Measurements from ENCODE around the gene MPZL2. TPM values are rescaled to one million over a fixed set of nuclear protein-coding genes. Genes with fewer than 3 reads are reported as not detected.

The MPZL2 gene
- total RNA-seq, 1 experiment from 2014 or later, result 69.9 TPM

DNA sequence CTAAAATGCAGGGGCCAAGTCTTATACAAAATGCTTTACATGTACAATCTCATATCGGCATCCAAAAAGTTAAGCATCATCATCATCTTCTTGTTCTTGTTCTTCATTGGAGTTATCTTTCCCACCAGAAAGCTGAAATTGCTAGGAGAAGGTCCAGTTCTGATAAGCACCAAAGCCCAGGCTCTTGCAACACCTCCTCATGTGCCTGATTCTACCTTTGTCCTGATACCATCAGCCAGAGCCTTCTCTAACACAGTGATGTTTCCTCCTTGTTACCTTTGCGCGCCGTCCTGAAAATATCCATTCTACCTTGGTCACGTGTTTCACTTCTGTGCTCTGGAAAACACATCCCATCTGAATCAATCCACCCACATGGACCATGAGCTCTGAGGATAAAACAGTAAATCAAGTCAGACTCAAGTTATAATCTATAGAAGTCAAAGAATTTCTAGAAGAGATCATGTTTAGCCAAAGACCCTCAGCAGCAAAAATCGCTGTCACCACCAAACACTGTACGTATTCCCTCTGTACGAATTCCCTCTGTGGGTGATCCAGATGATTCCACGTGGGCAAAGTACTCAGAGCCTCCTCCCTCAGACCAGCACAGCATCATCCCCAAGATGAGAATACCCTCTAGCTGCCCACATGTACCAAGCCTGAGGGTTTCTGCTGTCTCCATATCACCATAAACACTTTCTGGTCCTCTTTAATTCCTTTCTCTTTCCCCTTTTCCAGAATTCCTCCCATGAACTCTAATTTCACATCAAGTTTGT, 58.3 kb downstream of the MPZL2 start:
- ChIA-PET CTCF (interaction anchor here (1.1 kb wide), 1 partner anchor 7 kb away, joined by 3 read pairs; no protein-coding TSS in a partner anchor), POLR2A (no interaction called here)
- no peaks in the 10 kb centered on the region for H3K36me3 Mint-ChIP-seq (ENCODE audit: insufficient read depth, unreplicated experiment)
- Histone ChIP-seq H3K27me3 (replicated peaks; ENCODE audit: control insufficient read depth, insufficient read depth, low read length) (no peaks in the 10 kb centered on the region), H3K4me1 (peaks cover 77% of the 10 kb centered on the region), H3K36me3 (ENCODE audit: control insufficient read depth, insufficient read depth, low read length) (0 out of 2 replicates have a peak, but pooled peaks cover 2% of the 10 kb centered on the region), H3K9me3 (no peaks in the 10 kb centered on the region), H3K4me3 (ENCODE audit: low read depth, low read length) (no peak overlapping the region)
- no peaks in the 10 kb centered on the region for H3K9me3 Mint-ChIP-seq (ENCODE audit: unreplicated experiment)
- no peak for DNase-seq
- no peak overlapping the region for H3K4me3 Mint-ChIP-seq (ENCODE audit: unreplicated experiment)
- H3K27ac Mint-ChIP-seq (ENCODE audit: unreplicated experiment), result no peak overlapping the region
- no peaks in the 10 kb centered on the region for H3K27me3 Mint-ChIP-seq (ENCODE audit: insufficient read depth, unreplicated experiment)
- intact Hi-C loops (cut with micrococcal nuclease; ENCODE audit: unreplicated experiment), result no loop called here
- peaks cover 17% of the 10 kb centered on the region for H3K4me1 Mint-ChIP-seq (ENCODE audit: low read depth, unreplicated experiment)
- TF ChIP-seq, protein P1, sequence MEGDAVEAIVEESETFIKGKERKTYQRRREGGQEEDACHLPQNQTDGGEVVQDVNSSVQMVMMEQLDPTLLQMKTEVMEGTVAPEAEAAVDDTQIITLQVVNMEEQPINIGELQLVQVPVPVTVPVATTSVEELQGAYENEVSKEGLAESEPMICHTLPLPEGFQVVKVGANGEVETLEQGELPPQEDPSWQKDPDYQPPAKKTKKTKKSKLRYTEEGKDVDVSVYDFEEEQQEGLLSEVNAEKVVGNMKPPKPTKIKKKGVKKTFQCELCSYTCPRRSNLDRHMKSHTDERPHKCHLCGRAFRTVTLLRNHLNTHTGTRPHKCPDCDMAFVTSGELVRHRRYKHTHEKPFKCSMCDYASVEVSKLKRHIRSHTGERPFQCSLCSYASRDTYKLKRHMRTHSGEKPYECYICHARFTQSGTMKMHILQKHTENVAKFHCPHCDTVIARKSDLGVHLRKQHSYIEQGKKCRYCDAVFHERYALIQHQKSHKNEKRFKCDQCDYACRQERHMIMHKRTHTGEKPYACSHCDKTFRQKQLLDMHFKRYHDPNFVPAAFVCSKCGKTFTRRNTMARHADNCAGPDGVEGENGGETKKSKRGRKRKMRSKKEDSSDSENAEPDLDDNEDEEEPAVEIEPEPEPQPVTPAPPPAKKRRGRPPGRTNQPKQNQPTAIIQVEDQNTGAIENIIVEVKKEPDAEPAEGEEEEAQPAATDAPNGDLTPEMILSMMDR (IDR thresholded peaks at IDR 0.05; ENCODE audit: insufficient read depth in 1 of 2, low read depth in 1 of 2, low read length in 1 of 2, severe bottlenecking in 1 of 2, unreplicated experiment in 1 of 2), result no peak
- BruUV-seq (replicated peaks), result no TSS peak

Other genes starting within 250 kb of the MPZL2 start
- 83.2 and 86.4 TPM in 2 replicates for gene TMPRSS4, start 187.2 kb downstream of the MPZL2 start, total RNA-seq (2022)
- not detected in 2 replicates for gene SMIM35, start 177.3 kb downstream of the MPZL2 start, total RNA-seq (2022)
- 0.70 TPM in 2 replicates for gene SCN4B, start 111.5 kb downstream of the MPZL2 start, total RNA-seq (2022)
- 0.09 TPM in 1 of 2 replicates, not detected in the other for gene SCN2B, start 87.7 kb downstream of the MPZL2 start, total RNA-seq (2022)
- gene JAML, start 39.3 kb downstream of the MPZL2 start, total RNA-seq (2022), result 8.9 and 12.0 TPM in 2 replicates
- 29.6 and 31.8 TPM in 2 replicates for gene MPZL3, start 11.9 kb downstream of the MPZL2 start, total RNA-seq (2022)
- gene CD3E, start 40.4 kb upstream of the MPZL2 start, total RNA-seq (2022), result 0.39 TPM in 1 of 2 replicates, not detected in the other
- not detected in 2 replicates for gene CD3D, start 78.4 kb upstream of the MPZL2 start, total RNA-seq (2022)
- 0.16 and 0.32 TPM in 2 replicates for gene CD3G, start 80.0 kb upstream of the MPZL2 start, total RNA-seq (2022)
- gene UBE4A, start 95.3 kb upstream of the MPZL2 start, total RNA-seq (2022), result 103 and 106 TPM in 2 replicates
- gene ATP5MG, start 137.3 kb upstream of the MPZL2 start, total RNA-seq (2022), result 537 and 576 TPM in 2 replicates
- gene KMT2A, start 172.2 kb upstream of the MPZL2 start, total RNA-seq (2022), result 93.9 and 107 TPM in 2 replicates